ENCODE measurements around the gene DPPA3.
A peak's percentile ranks its signal among the peaks of the same experiment; 100 is the strongest.

DPPA3 gene

DNA sequence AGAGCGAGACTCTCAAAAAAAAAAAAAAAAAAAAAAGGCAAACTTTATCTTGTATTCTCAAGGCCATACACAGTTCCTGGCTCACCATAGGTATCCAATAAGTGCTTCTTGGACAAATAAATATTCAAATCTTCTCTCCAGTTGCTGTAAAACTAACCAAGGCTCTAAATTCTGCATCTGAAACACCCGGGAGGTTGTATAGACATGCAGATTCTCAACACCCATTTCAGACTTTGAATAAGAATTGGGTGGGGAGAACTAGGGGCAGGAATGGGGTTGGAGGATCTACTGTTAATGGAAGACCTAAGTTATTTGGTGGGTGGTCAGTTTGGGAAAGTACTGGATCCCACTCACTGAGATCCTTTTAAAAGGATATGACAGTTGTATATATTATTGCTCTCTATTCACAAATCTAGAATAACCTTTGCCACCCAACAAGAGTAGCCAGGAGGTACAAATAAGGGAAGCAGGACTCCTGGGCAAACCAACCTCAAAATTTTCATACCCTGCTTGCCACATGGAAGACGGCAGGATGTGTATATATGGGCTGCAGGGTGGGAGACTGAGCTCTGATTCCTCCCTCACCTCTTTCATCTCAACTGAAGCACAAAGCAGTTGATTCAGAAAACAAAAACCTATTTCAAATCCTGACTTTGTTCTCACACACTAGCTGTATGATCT is 16.5 kb upstream of the DPPA3 start:
- Histone ChIP-seq H3K27ac (ENCODE audit: low read depth, low read length) (peak overlapping the region; percentile 79), H3K9me3 (ENCODE audit: control insufficient read depth, insufficient read depth, low read depth, low read length) (no peaks in the 10 kb centered on the region), H3K9ac (ENCODE audit: low read length) (peak overlapping the region; percentile 74), H3K4me1 (ENCODE audit: control insufficient read depth, insufficient read depth, low read length) (peaks cover 26% of the 10 kb centered on the region), H3K4me3 (ENCODE audit: low read depth, low read length) (peak overlapping the region; percentile 45), H3K36me3 (ENCODE audit: control insufficient read depth, insufficient read depth, low read length) (peaks cover 10% of the 10 kb centered on the region), H3K27me3 (ENCODE audit: control insufficient read depth, insufficient read depth, low read length) (no peaks in the 10 kb centered on the region)

DNA sequence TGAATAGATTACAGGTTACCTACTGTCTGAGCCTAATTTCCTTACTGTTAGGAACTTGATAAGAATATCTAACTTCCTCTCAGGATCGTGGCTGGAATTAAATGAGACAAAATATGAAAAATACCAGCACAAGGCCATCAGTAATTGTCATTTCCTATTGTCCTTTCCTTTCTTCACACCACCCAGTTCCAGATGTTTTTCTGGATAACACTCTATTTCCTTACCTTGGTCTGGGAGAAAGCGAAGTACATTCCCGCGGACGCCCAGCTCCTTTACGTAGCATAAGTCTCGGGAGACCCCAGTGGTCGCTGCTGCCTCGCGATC is 16.0 kb upstream of the DPPA3 start:
- H3K36me3 ChIP-seq (ENCODE audit: control insufficient read depth, insufficient read depth, low read length) = peaks cover 5% of the 10 kb centered on the region
- no peaks in the 10 kb centered on the region for H3K27me3 ChIP-seq (ENCODE audit: control insufficient read depth, insufficient read depth, low read length)
- no peaks in the 10 kb centered on the region for H3K9me3 ChIP-seq (ENCODE audit: control insufficient read depth, insufficient read depth, low read depth, low read length)
- H3K9ac ChIP-seq (ENCODE audit: low read length) = peak overlapping the region; percentile 74
- peak overlapping the region; percentile 79 for H3K27ac ChIP-seq (ENCODE audit: low read depth, low read length)
- H3K4me1 ChIP-seq (ENCODE audit: control insufficient read depth, insufficient read depth, low read length) = peaks cover 26% of the 10 kb centered on the region
- peak overlapping the region; percentile 45 for H3K4me3 ChIP-seq (ENCODE audit: low read depth, low read length)

DNA sequence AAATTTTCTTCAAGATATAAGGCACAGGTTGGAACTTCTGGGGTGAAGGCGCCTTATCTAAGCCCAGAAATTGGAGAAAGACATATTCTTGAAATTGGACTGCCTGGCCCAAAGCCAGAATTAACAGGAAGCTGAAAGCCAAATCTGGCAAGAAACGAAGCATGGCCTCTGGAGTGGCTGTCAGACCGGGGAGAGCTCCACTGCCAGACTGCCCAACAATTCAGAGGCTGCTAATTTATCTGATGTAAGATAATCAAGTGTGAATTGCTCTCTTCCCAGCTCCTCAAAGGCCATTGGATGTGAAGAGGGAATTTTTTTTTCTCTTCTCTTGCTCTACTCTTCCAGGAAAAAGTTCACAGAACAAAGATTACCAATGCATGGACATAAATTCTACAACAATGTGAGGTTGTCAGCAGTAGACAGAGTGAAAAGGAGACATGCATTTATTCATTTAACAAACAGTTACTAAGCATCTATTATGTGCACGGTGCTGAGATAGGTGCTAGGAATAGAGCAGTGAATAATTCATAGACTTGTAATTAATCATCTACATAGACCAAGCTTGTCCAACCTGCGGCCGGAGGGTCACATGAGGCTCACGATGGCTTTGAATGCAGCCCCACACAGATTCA is 15.6 kb upstream of the DPPA3 start, which contains the start of gene GDF3:
GDF3 (minus strand) TSS at position 210 of the 632 bp plus-strand sequence; CDS start at position 163, 47 bp downstream.
- Histone ChIP-seq H3K4me3 (ENCODE audit: low read depth, low read length) (peak within 1 kb of the TSS; percentile 45), H3K9me3 (ENCODE audit: control insufficient read depth, insufficient read depth, low read depth, low read length) (no peaks in the 10 kb centered on the region), H3K4me1 (ENCODE audit: control insufficient read depth, insufficient read depth, low read length) (peaks cover 26% of the 10 kb centered on the region), H3K27me3 (ENCODE audit: control insufficient read depth, insufficient read depth, low read length) (no peaks in the 10 kb centered on the region), H3K36me3 (ENCODE audit: control insufficient read depth, insufficient read depth, low read length) (no peaks in the 10 kb centered on the region), H3K9ac (ENCODE audit: low read length) (peak within 1 kb of the TSS; percentile 74), H3K27ac (ENCODE audit: low read depth, low read length) (peak within 1 kb of the TSS; percentile 79)

DNA sequence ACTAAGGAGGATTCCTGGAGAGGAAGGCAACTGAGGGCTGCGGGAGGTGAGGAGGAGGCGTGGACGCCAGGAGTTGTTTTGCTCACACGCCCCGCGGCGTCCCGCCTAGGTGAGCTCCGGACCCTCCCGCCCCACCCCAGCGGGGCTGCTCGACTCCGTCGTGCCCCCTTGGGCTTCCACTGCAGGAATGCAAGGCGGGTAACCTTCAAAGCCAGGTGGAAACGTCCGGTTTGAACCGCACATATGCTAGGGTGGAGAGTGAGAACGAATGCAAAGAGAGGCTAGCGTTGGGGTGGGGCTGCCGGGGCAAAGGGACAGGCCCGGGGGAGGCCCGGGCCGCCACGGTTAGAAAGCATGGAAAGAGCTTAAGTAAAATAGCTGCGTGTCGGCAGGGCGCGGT is 5.4 kb upstream of the DPPA3 start:
- H3K36me3 ChIP-seq (ENCODE audit: control insufficient read depth, insufficient read depth, low read length) = no peaks in the 10 kb centered on the region
- no peak overlapping the region for H3K9ac ChIP-seq (ENCODE audit: low read length)
- no peaks in the 10 kb centered on the region for H3K27me3 ChIP-seq (ENCODE audit: control insufficient read depth, insufficient read depth, low read length)
- no peak overlapping the region for H3K27ac ChIP-seq (ENCODE audit: low read depth, low read length)
- H3K4me1 ChIP-seq (ENCODE audit: control insufficient read depth, insufficient read depth, low read length) = peaks cover 8% of the 10 kb centered on the region
- no peaks in the 10 kb centered on the region for H3K9me3 ChIP-seq (ENCODE audit: control insufficient read depth, insufficient read depth, low read depth, low read length)
- H3K4me3 ChIP-seq (ENCODE audit: low read depth, low read length) = no peak overlapping the region

DNA sequence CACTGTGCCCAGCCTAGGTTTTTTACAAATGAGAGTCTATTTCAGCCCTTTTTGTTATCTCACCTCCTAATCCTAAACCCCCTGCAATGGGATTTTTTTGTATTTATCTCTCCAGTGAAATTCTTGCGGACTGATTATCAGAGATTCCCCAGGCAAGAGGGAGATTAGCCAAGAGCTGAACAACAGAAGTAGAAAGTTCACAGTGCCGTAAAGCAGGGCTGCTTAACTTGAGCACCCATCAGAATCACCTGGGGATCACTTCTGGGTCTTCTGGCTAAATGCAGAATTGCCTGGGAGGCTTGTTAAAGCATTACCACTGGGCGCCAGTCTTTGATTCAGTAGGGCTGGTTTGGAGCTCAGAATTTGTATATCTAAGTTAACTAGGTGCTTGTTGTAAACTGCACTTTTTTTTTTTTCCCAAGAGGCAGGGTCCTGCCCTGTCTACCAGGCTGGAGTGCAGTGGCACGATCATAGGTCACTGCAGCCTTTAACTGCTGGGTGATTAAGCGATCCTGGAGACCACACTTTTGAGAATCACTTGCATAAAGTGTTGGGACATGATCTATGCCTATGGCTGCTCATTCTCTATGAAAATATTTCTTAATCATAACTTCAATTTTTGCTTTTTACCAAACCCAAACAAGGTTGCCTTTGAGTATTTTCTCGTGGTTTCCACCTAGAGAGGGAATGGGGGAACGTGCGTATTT is 1.1 kb upstream of the DPPA3 start:
- H3K9me3 ChIP-seq (ENCODE audit: control insufficient read depth, insufficient read depth, low read depth, low read length) = no peaks in the 10 kb centered on the region; the same call in 1 of the 2 replicates
- no peak overlapping the region for H3K9ac ChIP-seq (ENCODE audit: low read length)
- H3K4me1 ChIP-seq (ENCODE audit: control insufficient read depth, insufficient read depth, low read length) = peaks cover 15% of the 10 kb centered on the region
- H3K27ac ChIP-seq (ENCODE audit: low read depth, low read length) = no peak overlapping the region
- H3K27me3 ChIP-seq (ENCODE audit: control insufficient read depth, insufficient read depth, low read length) = no peaks in the 10 kb centered on the region
- H3K4me3 ChIP-seq (ENCODE audit: low read depth, low read length) = no peak overlapping the region
- no peaks in the 10 kb centered on the region for H3K36me3 ChIP-seq (ENCODE audit: control insufficient read depth, insufficient read depth, low read length)

DNA sequence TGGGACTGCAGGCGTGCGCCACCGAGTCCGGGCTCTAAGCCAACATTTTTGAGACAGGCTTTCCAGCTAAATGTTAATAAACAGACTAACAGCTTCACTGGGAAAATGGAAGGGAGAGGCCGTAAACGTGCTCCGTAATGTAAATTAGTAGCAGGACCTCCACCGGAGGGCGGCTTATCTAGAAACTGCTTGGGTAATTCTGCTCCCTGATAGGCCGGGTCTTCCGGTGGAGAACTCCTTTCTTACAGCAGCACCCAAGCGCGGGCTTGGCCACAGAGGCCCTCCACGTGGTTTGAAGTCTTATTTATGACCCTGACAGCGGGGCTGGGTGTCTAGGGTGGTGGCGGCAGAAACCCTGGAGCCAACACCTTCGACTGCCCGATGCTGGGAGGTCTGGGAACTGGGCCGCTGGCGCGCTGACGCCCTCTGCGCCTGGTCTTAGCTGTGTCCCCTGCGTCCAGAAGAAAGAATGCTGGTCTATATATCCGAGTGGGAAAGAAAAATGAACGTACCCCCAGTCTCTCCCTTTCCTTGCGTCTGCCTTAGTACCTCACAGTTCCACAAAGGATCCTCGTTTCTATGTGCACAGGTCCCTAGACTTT is 1.7 kb downstream of the DPPA3 start:
- no peak overlapping the region for H3K9ac ChIP-seq (ENCODE audit: low read length)
- no peaks in the 10 kb centered on the region; the same call in 1 of the 2 replicates for H3K9me3 ChIP-seq (ENCODE audit: control insufficient read depth, insufficient read depth, low read depth, low read length)
- peaks cover 18% of the 10 kb centered on the region for H3K4me1 ChIP-seq (ENCODE audit: control insufficient read depth, insufficient read depth, low read length)
- H3K27ac ChIP-seq (ENCODE audit: low read depth, low read length) = no peak overlapping the region
- H3K4me3 ChIP-seq (ENCODE audit: low read depth, low read length) = no peak overlapping the region
- no peaks in the 10 kb centered on the region for H3K36me3 ChIP-seq (ENCODE audit: control insufficient read depth, insufficient read depth, low read length)
- no peaks in the 10 kb centered on the region for H3K27me3 ChIP-seq (ENCODE audit: control insufficient read depth, insufficient read depth, low read length)

DNA sequence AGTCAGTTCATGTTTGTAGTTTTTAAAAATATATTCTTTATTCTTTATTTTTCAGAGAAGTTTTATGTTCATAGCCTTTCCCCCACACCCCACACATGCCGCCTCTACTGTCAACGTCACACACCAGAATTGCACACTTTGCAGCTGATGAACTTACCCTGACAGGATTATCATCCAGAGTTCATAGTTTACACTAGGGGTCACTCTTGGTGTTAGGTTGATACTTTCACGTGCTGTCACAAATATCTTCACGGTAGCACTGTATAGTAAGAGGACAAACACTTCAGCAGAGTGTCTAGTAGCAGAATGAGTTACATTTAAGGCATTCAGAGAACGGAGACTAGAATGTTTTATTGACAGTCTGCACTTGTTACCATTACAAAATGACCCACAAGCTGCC is 5.1 kb downstream of the DPPA3 start:
- Histone ChIP-seq H3K9ac (ENCODE audit: low read length) (no peak overlapping the region), H3K9me3 (ENCODE audit: control insufficient read depth, insufficient read depth, low read depth, low read length) (no peaks in the 10 kb centered on the region; the same call in 1 of the 2 replicates), H3K4me1 (ENCODE audit: control insufficient read depth, insufficient read depth, low read length) (peaks cover 5% of the 10 kb centered on the region; the same call in 1 of the 2 replicates), H3K27me3 (ENCODE audit: control insufficient read depth, insufficient read depth, low read length) (no peaks in the 10 kb centered on the region), H3K4me3 (ENCODE audit: low read depth, low read length) (no peak overlapping the region), H3K27ac (ENCODE audit: low read depth, low read length) (no peak overlapping the region), H3K36me3 (ENCODE audit: control insufficient read depth, insufficient read depth, low read length) (no peaks in the 10 kb centered on the region)

DNA sequence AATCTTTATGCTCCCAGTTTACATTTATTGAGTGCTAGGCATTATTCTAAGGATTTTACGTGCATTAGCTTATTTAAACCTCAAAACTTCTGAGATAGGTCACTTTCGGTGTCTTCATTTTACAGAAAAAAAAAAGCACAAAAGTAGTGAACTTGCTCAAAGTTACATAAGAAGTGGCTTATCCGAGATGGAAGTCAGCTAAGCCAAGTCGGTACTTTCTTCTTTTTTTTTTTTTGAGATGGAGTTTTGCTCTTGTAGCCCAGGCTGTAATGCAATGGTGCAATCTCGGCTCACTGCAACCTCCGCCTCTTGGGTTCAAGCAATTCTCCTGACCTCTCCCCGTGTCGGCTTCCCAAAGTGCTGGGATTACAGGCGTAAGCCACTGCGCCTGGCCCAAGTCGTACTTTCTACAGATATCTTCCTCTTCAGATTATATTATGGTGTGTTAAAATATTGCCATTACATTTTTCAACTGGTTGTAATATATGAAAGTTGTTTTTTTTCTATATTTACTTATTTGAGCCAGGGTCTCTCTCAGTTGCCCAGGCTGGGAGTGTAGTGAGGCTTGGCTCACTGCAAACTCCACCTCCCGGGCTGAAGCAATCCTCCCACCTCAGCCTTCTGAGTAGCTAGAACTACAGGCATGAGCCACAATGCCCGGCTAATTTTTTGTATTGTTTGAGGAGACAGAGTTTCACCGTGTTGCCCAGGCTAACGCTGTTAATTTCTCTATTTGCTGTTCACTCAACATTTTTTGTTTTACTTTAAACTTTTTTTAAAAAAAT is 8.9 kb downstream of the DPPA3 start:
- Histone ChIP-seq H3K4me3 (ENCODE audit: low read depth, low read length) (no peak overlapping the region), H3K27ac (ENCODE audit: low read depth, low read length) (no peak overlapping the region), H3K9me3 (ENCODE audit: control insufficient read depth, insufficient read depth, low read depth, low read length) (no peaks in the 10 kb centered on the region), H3K9ac (ENCODE audit: low read length) (no peak overlapping the region), H3K27me3 (ENCODE audit: control insufficient read depth, insufficient read depth, low read length) (no peaks in the 10 kb centered on the region), H3K4me1 (ENCODE audit: control insufficient read depth, insufficient read depth, low read length) (peaks cover 2% of the 10 kb centered on the region; the same call in 1 of the 2 replicates), H3K36me3 (ENCODE audit: control insufficient read depth, insufficient read depth, low read length) (no peaks in the 10 kb centered on the region)

DNA sequence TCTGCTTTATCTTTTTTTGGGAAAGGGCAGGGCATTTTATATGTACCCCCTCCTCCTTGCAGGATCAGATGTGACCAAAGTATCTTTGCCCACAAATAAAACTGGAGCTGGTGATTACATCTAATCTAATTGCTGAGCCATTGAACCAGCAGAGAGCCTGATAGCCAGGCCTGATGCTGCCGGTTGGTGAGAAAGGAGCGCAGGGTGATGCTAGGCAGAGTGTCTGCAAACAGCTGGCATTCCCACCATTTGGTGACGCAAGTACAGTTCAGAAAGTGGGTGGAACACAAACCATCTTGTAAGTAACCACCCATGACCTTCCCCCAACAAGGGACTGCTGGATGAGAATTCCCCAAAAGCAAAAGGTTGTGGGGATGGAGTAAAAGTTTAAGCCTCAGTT is 12.7 kb downstream of the DPPA3 start:
- Histone ChIP-seq H3K27ac (ENCODE audit: low read depth, low read length) (no peak overlapping the region), H3K4me1 (ENCODE audit: control insufficient read depth, insufficient read depth, low read length) (no peaks in the 10 kb centered on the region), H3K27me3 (ENCODE audit: control insufficient read depth, insufficient read depth, low read length) (no peaks in the 10 kb centered on the region), H3K9ac (ENCODE audit: low read length) (no peak overlapping the region), H3K36me3 (ENCODE audit: control insufficient read depth, insufficient read depth, low read length) (no peaks in the 10 kb centered on the region), H3K9me3 (ENCODE audit: control insufficient read depth, insufficient read depth, low read depth, low read length) (peaks cover 14% of the 10 kb centered on the region), H3K4me3 (ENCODE audit: low read depth, low read length) (no peak overlapping the region)

DNA sequence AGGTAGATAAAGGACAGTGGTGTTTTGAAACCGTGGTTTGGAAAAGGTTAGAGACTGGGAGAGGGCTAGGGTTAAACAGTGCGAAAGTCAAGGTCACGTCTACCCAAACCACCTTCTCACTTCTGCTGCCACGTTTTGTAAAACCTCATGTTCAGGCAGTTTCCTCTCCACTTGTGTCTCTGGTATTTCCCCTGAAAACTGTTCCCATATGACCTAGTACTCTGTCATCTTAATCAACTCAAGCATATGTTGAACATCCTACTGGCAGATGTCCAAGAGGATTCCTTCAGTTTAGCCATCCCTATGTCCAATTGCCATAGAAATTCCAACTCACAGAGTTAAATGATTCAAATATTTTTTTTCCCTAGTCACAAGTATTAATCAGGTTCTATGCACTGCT is 18.5 kb downstream of the DPPA3 start:
- no peak overlapping the region for H3K9ac ChIP-seq (ENCODE audit: low read length)
- peaks cover 14% of the 10 kb centered on the region for H3K9me3 ChIP-seq (ENCODE audit: control insufficient read depth, insufficient read depth, low read depth, low read length)
- H3K27ac ChIP-seq (ENCODE audit: low read depth, low read length) = no peak overlapping the region
- no peaks in the 10 kb centered on the region for H3K36me3 ChIP-seq (ENCODE audit: control insufficient read depth, insufficient read depth, low read length)
- no peaks in the 10 kb centered on the region for H3K27me3 ChIP-seq (ENCODE audit: control insufficient read depth, insufficient read depth, low read length)
- no peak overlapping the region for H3K4me3 ChIP-seq (ENCODE audit: low read depth, low read length)
- peaks cover 11% of the 10 kb centered on the region for H3K4me1 ChIP-seq (ENCODE audit: control insufficient read depth, insufficient read depth, low read length)

Measured in HUES6 (cell line).